ENCODE results near the gene UBAC2. TPM values are rescaled to one million over a fixed set of nuclear protein-coding genes. Genes with fewer than 3 reads are reported as not detected.
"Not testable (repeated sequence)": the region's sequence is repeated elsewhere in the genome, so short reads cannot be mapped to it uniquely, and the experiment has no call there.

Gene UBAC2
- total RNA-seq, 1 donor from 2014 or later, result 36.3 TPM

DNA sequence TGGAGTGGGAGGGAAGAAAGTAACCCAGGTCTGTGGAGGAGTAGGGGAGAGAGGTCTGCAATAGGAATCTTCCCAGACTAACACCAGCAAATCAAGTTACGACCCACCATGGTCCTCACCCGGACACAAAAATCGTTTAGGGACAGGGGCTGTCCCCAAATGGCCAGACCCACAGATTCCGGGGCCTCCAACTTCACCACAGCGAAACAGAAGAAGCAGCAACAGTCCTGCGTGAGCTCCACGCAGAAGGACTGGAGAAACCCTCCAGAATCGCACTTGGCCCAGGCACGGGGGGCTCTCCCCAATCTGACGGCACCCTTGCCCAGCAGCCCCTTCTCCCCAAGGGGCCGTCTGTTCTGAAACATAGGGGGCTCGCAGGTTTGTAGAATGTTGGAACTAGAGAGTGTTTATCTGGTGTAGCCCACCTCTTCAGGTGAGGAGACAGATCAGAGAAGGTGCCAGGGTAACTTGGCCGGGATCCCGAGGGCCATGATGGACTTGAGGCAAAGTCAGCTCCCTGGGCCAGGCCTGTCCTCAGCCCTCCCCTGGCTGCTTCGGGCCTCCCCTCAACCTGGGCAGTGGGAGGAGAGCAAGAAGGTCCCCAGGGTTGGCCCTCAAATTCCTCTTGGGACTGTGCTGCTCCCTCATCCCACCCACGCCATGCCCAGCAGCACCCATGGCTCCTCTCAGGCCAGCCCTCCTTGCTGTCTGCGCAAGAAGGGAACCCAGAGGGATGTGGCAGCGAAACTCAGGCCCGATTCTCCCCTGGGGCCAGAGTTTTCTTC lies 189.1 kb downstream of the UBAC2 start:
- ATAC-seq (no peak), DNase-seq (no peak)
- intact Hi-C loops (cut with micrococcal nuclease), result no loop called here

GRCh38 chr13:99390601-99391000 lies 189.9 kb downstream of the UBAC2 start:
- no peak for ATAC-seq
- intact Hi-C loops (cut with micrococcal nuclease), result no loop called here

DNA sequence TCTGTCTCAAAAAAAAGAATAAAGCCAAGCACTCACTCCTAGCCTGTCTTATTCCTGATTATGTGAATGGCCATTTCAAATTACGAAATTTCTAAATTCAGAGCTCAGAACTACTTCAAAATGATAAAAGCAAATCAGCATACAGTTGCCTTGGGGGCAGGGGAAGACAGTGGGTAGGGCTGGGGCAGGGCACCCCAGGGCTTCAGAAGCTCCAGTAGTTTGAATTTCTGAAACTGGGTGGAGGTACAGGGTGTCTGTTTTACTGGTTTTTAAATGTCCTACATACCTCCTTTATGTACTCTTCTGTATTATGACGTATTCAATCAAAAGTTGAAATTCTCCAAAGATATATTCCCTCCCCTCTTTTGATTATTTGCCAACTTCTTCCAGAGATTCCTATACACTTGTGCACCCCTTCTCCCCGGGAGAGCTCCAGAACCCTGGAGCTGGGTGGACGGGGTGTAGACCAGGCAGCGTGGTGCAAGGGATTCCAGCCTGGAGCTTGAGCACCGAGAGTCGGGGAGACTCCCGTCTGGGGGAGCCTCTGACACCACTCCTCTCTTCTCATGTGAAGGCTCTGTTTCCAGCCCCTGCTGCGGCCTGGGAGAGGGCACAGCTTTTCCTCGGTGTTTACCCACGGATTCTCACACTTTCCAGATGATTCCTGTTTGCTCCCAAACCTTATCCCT lies 191.3 kb downstream of the UBAC2 start:
- intact Hi-C loops (cut with micrococcal nuclease), result no loop called here

More at GRCh38 chr13:99390601-99391000, 189.9 kb downstream of the UBAC2 start:
- no peak for DNase-seq

DNA sequence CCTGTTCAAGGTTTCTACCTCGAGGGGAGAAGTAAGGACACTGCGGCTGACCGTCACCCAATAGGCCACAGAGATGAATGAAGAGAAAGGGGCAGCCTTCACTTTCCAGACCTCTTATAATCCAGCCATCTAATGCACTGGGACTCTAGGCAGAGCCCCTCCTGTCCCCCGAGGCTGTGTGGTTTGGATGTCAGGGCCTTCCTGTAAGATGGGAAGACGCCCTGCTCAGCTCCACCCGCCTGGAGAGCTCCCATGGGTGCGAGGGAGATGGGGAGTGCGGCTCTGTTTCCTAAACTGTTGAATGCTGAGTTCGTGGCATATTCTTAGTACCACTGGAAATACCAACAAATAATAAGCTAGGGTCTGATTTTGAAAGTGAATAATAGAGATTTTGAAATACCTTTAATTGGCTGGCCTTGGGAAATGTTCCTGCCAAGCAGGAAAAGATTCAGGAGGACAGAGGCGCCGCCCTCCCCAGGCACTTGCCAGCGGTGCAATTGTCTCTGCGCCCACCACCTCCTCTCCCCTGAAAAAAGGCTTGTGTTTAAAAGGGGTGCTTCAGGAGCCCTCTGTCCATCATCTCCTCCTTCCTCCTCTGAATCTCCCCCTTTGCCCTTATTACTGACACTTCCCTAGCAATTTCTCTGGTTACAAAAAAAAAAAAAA lies 191.9 kb downstream of the UBAC2 start:
- ATAC-seq (no peak), DNase-seq (no peak)
- intact Hi-C loops (cut with micrococcal nuclease), result no loop called here

More for the DNA sequence above, 191.3 kb downstream of the UBAC2 start:
- DNase-seq (no peak), ATAC-seq (no peak)

DNA sequence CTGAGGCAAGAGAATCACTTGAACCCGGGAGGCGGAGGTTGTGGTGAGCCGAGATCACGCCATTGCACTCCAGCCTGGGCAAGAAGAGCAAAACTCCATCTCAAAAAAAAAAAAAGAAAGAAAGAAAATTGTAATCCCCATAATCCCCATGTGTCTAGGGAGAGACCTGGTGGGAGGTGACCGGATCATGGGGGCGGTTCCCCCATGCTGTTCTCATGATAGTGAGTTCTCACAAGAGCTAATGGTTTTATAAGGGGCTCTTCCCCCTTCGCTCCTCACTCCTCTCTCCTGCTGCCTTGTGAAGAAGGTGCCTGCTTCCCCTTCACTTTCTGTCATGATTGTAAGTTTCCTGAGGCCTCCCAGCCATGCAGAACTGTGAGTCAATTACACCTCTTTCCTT lies 192.7 kb downstream of the UBAC2 start:
- intact Hi-C loops (cut with micrococcal nuclease); DNase-seq; ATAC-seq: not testable (repeated sequence)

DNA sequence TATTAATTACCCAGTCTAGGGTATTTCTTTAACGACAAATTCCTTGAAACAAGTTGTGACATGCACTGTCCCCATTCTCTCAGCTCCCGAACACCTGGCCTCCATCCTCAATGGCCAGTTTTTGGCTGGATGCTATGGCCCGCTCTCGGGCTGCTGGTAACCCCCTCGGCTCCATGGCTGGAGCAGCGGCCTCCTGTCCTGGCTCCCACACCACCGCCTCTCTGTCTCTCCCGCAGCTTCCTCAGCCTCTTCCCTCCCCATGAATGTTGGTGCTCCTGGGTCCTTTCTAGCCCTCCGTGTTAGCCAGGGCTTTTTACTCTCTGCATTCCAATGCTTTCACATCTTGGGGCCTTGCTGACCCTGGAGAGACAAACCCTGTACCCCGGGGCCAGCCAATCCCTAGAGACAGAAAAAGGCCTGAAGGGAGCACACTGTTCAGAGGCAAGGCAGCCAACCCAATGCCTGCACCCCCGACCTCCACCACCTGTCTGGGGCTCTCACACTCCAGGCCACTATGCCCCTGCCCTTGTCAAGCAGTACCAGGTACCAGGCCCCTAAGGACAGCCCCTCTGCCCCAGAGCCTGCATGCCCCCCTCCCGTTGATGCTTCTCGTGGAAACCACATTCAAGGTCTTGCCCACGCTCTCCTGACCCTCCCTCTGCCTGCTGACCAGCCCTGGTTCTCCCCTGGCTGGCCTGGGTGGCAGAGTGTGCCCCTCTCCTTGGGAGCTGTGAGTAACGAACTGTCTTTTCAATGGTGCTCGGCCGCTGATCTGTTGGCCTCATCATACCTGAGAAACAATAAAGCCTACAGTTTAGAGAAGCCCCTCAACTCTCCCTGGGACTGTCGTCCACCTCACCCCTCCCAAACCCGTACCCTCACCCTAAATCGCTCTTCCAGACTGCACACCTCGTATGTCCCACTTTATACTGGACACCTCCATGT lies 193.4 kb downstream of the UBAC2 start:
- ATAC-seq (no peak), DNase-seq (no peak)
- intact Hi-C loops (cut with micrococcal nuclease), result no loop called here

DNA sequence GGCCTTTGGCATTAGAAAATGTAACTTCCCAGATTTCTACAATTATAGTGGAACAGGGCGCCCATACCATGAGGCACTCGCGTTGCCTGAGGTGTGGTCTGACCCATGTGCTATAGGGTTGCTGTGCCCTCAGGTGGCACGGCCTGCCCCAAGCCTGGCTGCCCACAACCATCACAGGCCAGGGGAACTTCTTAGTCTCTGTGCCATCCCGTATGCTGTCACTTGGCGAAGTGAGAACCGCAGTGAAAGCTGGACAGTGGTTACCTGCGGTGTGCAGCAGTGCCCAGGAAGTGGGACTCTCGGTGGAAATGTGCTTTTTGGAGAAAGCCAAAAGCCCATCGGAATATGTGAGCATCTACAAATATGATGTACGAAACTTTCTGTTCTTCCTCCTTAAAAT lies 194.8 kb downstream of the UBAC2 start:
- ATAC-seq, result no peak
- intact Hi-C loops (cut with micrococcal nuclease), result no loop called here
- no peak for DNase-seq

GRCh38 chr13:99396446-99396845 lies 195.8 kb downstream of the UBAC2 start:
- intact Hi-C loops (cut with micrococcal nuclease), result no loop called here
- no peak for DNase-seq
- ATAC-seq, result no peak

DNA sequence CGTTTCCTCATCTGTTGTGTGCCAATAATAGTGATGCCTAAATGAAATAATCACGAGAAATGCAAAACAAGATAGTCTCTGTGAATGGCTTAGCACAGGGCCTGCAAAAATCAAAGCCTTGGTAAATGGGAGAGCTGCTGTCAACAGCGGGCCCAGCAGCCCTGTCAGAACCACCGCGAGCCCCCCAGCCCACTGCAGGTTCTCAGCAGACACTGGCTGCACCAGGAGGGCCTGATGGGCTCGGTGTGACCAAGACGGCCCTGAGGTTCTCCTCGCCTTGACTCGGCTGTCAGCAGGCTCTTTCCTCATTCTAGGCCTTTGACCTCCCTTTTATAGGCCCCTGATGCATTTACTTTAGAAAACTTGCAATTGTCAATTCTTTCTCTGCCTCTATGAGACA lies 197.4 kb downstream of the UBAC2 start:
- ATAC-seq, result no peak
- intact Hi-C loops (cut with micrococcal nuclease), result no loop called here
- no peak for DNase-seq

GRCh38 chr13:99398916-99399622 lies 198.4 kb downstream of the UBAC2 start:
- intact Hi-C loops (cut with micrococcal nuclease), result no loop called here
- ATAC-seq (no peak), DNase-seq (no peak)

DNA sequence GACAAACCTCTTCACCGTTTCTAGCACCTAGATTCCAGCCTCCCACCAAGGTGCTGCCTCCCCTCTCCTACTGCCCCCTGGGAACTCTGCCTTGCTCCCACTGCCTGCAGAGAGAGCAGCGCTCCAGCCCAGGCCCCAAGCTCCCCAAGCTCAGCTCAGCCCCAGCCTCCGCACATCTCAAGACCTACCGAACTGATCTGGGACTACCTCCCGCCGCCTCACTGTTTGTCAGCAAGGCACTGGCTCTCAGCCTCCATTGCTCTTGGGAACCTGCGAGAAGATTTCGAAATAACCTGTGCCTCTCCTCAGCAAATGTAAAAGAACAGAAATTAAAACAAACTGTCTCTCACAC lies 198.9 kb downstream of the UBAC2 start:
- intact Hi-C loops (cut with micrococcal nuclease), result no loop called here
- ATAC-seq, result no peak
- no peak for DNase-seq

DNA sequence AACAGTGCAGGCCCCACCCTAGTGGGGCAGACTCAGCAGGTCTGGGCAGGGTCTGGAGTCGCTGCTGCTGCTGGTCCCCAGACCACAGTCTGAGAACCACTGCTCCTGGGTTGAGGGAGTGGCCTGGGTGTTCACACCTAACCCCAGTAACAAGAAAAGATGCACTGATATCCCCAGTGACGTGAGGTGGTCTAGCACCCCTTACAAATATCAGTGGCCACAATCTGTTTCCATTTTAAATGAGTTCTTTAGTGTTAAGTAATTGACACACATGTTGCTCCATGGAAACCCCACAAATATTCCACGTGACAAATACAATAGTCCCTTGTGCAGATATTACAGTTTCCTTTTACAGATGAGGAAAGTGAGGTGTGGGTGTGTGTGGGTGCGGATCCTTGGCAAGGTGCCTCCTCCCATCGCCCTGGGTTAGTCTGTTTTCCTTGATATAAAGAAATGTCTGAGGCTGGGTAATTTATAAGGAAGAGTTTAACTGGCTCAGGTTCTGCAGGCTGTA lies 202.9 kb downstream of the UBAC2 start:
- intact Hi-C loops (cut with micrococcal nuclease), result no loop called here
- ATAC-seq, result no peak
- DNase-seq, result no peak

DNA sequence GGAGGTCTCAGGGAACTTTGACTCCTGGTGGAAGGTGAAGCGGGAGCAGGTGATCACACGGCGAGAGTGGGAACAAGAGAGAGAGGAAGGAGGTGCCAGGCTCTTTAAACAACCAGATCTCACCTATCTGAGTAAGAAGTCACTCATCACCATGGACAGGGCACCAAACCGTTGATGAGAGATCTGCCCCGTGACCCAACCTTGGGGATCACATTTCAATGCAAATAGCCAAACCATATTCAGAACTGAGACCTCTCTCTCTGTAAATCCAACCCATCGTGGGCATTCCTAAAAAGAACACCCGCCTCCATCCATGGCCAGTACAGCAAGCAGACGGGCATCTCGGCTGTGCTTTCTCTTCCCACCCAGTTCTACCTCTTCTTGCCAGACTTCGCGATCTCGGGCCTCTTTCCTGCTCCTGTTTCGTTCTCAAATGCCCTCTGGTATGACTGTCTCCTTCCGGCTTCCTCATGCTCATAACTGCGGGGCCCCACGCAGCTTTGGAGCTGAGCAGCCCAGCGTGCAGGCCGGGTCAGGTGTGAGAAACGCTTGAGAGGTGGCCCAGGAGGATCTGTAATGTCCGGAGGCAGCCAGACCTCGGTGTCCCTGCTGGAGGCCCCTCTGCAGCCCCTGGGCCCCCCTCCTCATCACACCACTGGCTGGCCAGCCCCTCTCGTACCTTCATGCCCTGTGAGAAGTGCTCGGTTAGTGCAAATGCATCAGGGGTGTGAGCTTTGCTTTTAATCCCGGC lies 203.5 kb downstream of the UBAC2 start:
- ATAC-seq (no peak), DNase-seq (no peak)
- intact Hi-C loops (cut with micrococcal nuclease), result no loop called here

DNA sequence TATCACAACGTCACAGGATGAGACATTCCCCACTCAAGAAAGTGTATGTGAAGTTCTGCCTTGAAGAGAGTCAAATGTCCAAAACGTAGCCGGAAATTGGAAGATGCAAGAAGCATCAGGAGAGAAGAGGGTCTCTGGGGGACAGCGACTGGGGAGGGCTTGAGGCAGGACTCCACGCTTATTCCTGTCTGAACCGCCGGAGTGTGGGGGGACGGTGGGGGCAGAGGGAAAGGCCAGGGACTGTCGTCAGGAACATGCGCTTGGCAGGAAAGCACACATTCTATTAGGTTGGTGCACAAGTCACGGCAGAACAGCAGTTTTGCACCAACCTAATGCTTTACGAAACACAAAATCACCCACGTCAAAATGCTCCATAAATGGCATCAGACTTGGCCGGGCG lies 205.3 kb downstream of the UBAC2 start:
- intact Hi-C loops (cut with micrococcal nuclease), result no loop called here
- DNase-seq (no peak), ATAC-seq (no peak)

GRCh38 chr13:99406799-99407201 lies 206.1 kb downstream of the UBAC2 start:
- ATAC-seq (peak; percentile 64), DNase-seq (no peak)
- intact Hi-C loops (cut with micrococcal nuclease), result no loop called here

DNA sequence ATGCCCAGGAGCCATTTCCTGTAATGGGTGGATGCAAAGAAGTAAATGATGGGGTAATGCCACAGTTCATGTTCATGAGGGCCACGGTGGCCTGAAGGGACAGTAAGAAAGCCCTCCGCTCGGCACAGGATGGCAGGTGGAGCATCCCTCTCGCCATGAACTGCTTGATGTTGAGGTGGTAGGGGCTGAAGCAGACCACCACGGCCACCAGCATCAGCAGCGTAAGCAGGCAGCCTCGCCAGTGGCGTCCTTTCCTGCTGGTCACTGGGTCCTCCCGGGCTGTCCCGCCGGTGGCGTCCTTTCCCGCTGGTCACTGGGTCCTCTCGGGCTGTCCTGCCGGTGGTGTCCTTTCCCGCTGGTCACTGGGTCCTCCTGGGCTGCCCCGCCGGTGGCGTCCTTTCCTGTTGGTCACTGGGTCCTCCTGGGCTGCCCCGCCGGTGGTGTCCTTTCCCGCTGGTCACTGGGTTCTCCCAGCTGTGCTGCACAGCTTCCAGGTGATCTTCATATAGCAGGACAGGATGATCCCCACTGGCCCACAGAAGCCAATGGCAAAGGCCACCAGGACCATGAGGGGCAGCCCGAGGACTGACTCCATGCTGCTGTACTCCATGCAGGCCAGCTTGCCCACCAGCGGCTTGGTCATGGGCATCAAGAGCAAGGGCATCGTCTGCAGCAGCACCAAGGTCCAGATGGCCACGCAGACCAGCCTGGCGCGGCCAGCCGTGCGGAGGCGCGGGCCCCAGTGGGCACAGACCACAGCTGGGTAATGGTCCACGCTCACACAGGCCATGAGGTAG lies 207.4 kb downstream of the UBAC2 start:
- no peak for ATAC-seq
- intact Hi-C loops (cut with micrococcal nuclease), result no loop called here
- no peak for DNase-seq

DNA sequence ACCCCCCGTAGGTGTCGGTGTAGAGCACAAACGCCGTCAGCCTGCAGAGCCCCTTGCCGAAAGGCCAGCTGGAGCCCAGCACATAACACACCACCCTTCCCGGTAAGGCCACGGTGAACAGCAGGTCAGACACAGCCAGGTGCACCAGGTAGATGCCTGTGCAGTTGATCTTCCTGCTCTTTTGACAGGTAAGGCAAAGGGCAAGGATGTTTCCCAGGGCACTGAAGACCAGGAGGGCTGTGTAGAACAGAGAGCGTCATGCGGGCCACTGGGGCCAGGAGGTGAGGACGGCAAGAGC lies 208.0 kb downstream of the UBAC2 start:
- intact Hi-C loops (cut with micrococcal nuclease), result no loop called here
- no peak for DNase-seq
- no peak for ATAC-seq

All from left ventricle myocardium superior (tissue), 1 donor.